A172 (cell line): ENCODE measurements around the gene TTC39A. TPM values are rescaled to one million over a fixed set of nuclear protein-coding genes. Genes with fewer than 3 reads are reported as not detected.

Experiments used
- DNase-seq: peaks from one replicate; pipeline ENCODE4 v3.0.0-alpha.2; 2015; ENCODE audit warnings: low spot score
- total RNA-seq: library from RNA; depleted of rRNA; stranded (reverse); fragments of >200 nt; shearing (Covaris generic); gene quantifications from 2 replicates; pipeline ENCODE4 v1.2.3, GENCODE V29; 2014; rRNA removed

Gene TTC39A
- 5.8 and 7.5 TPM in 2 replicates for total RNA-seq

DNA sequence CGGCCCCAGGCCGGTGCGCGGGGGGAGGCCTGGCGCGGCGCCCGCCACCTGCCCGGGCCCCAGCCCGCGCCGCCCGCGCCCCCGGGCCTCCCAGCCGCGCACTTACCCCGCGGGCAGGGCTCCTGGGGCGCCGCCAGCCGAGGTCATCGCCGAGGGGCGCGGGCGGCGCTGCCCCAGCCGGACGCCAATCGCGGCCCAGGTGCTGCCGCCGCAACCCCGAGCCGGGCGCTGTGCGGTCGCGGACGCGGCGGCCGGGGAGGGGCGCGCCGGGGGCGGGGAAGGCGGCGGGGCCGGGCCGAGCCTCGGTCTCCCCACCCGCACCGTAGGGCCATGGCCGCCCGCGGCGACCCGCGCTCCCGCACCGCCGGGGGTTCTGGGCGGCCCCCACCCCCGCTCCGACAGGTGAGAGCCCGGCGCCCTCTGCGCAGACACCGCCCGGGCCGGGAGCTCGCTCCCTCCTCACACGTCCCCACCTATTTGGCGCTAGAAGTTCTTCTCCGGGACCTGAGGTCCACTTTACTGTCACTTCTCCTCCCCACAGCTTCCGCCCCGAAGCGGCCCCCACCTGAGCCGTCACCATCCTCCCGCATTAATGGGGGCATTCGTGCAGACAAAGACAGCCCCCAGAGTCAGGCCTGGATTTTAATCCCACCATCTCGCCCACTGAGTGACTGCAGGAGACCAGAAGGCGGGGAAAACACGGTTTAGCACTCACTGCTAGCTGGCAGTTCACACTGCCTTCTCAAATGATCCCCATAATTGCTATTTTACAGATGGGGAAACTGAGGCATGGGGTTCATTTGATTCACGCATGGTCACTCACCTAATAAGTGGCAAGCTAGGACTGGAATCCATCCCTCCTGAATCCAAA is at the start of gene TTC39A:
Gene TTC39A, minus strand, starts transcription at position 232 of the 871 bp plus-strand sequence. Its CDS starts 85 bp downstream, at position 147.
- DNase-seq, result no peak

DNA sequence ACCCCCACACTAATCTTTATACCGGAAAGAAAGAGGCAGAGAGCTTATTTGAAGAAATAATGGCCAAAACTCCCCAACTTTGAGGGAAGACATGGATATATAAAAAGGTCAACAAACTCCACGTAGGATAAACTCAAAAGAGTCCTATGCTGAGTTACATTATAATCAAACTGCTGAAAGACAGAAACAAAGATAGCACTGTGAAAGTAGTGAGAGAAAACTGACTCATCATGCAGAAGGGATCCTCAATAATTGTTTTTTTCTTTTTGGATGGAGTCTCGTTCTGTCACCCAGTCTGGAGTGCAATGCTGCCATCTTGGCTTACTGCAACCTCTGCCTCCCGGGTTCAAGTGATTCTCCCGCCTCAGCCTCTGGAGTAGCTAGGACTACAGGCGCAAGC is 48.5 kb upstream of the TTC39A start:
- DNase-seq, result no peak

GRCh38 chr1:51373898-51374297 is 43.5 kb upstream of the TTC39A start:
- DNase-seq, result no peak

- no peak for DNase-seq
Measured at GRCh38 chr1:51372561-51372960, 42.2 kb upstream of the TTC39A start.

DNA sequence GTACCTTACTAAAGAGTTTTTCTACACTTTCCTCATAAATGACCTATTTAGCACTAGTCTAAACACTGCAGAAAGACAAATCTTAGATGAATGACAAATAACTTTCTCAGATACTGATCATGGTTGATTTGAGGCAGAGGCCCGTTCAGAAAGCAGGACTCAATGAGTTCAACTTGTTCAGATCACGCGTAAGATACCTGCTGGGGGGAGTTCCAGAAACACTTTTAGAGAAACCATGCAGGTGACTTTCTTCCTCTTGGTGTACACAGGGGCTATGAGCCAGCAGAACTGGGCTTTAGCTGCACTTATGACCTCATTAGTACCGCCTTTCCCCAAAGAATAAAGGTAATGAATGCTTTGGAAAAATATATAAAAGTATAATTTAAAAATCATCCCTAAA is 38.8 kb upstream of the TTC39A start:
- no peak for DNase-seq

DNA sequence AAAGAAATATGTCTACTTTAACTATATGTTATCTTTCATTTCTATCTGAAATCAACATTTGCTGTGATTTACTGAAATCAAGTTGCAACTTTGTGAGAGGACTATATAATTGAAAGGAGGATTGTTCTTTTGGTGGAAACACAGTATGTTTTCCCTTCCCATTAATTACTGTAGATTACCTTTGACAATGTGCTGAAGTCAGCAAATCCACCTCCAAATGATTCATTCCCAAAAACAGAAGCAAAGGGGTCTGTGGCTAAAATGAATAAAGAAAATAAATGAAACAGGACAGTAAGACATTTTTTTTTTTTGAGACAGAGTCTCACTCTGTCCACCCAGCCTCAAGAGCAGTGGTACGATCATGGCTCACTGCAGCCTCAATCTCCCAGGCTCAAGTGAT is 35.4 kb upstream of the TTC39A start:
- no peak for DNase-seq

DNA sequence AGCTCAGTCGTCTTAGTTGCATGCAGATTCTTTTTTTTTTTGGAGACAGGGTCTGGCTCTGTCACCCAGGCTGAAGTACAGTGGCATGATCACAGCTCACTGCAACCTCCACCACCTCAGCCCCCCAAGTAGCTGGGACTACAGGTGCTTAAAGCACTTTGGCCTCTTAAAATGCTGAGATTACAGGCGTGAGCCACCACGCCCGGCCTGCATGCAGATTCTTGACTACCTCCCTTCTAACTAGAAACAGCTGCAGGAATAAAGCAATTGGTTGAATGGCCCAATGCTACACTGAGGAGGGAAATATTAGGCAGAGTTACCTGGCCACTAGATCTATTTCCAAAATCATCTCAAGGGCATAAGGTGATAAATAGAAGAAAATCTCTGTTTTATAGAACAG is 29.5 kb upstream of the TTC39A start:
- no peak for DNase-seq

DNA sequence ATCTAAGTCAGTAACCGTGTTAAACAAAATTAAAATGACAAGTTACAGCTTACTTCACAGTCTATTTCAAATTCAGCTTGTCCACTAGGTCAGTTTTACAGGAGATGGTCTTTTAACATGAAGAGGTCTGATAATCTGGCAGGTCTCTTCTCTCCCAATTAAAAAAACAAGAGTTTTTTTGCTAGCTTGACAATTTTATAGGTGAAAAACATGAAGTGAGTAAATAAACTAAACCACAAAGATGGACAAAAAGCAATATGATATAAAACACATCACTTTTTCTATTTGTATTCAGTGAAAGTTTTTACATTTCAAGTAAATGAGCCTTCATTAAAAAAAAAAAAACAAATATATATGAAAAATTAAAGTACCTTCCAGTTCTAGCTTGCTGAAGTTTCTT is 25.0 kb upstream of the TTC39A start:
- DNase-seq, result no peak

DNA sequence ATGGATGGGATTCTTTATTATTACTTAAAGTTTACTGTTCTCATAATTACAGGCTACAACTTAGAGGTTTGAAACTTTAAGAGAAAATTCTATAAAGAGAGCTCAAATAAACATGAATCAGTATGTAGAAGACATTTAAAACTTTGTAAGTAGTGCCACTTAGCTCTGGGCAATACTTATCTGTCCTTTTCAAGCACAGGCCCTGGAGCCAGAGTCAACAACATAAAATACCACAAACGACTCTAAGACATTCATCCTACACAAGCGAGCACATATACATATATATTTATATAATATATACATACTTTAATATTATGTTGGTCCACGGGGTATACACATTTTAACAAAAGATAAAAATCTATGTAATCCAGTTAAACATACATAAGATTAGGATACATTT is 24.1 kb upstream of the TTC39A start:
- DNase-seq, result no peak

DNA sequence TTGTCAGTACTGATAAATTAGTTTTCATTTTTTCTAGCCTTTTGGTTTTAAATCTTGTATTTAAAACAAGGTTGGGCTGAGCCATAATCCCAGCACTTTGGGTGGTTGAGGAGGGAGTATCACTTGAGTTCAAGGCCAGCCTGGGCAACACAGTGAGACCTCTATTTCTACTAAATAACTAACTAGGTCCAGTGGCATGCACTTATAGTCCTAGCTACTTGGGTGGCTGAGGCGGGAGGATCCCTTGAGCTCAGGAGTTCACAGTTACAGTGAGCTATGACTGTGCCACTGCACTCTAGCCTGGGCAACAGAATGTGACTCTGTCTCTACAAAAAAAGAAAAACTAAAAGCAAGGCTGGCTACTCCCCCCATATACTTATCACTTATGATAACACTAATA is 21.5 kb upstream of the TTC39A start:
- DNase-seq, result no peak

DNA sequence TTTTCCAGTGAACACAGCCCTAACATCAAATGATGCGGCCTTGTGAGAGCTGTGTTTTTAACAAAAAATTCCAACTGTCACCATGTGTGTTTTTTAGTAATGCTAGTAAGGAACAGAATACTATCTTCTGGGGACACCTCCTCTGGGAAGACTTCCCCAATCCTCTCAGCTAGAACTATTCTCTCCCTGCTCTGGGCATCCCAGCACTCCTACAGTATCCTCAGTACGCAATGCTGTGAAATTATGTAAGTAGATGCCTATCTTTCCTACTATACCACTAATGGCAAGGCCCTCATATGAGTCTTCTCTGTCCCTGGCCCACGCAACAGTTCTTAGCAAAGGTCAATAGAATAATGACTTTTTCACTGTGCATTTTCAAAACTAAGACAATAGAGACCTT is 19.5 kb upstream of the TTC39A start:
- DNase-seq, result no peak

GRCh38 chr1:51348147-51348527 is 17.8 kb upstream of the TTC39A start:
- DNase-seq, result no peak

GRCh38 chr1:51347398-51348146 is 17.2 kb upstream of the TTC39A start:
- DNase-seq, result no peak

GRCh38 chr1:51346086-51346942 is 16.0 kb upstream of the TTC39A start:
- no peak for DNase-seq

GRCh38 chr1:51345300-51345687 is 14.9 kb upstream of the TTC39A start:
- no peak for DNase-seq

- DNase-seq, result no peak
Measured at GRCh38 chr1:51344602-51345299, 14.4 kb upstream of the TTC39A start.

- DNase-seq, result no peak
Measured at GRCh38 chr1:51344276-51344601, 13.9 kb upstream of the TTC39A start.

DNA sequence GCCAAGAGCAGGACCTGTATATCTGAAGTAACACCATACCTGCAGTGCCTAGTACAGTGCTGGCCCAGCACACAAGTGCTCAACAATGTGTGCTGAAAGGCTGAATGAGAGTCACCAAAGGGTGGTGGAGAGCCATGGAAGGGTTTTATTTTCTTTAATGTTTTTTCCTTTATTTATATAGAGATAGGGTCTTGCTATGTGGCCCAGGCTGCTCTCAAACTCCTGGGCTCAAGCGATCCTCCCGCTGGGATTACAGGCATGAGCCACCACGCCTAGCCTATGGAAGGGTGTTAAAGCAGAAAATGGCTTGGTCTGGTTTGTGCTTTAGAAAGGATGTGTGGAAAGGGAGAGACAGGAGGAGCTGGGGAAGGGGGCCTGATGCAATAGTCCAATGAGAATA is 13.3 kb upstream of the TTC39A start:
- no peak for DNase-seq

DNA sequence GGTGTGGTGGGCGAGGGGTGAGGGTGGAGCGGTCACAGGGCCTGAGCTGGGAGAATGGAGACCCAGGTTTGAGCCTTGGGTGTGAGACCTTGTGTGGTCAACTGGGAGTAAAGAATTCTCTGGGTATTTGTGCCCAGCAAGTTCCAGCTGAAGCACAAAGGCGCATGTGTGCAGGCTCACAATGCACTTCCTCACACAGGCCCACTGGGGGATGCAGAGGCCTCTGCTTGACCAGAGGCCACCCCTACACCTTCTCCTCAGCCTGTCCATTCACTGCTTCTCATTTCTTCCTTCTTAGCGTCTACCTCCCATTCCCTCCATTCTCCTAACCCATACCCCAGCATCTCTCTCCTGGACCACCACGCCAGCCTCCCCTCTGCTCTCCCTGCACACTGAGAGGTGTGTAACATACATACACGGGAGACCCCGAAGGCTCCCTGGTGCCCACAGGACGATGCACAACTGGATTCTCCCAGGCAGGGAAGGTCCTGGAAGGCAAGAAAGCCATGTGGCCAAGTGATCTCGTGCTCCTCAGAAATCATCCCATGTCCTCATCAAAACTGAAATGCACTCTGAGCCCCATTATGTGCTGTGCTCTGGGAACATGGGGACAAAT is 12.3 kb upstream of the TTC39A start:
- no peak for DNase-seq

- DNase-seq, result no peak
Measured at GRCh38 chr1:51341876-51342496, 11.6 kb upstream of the TTC39A start.

DNA sequence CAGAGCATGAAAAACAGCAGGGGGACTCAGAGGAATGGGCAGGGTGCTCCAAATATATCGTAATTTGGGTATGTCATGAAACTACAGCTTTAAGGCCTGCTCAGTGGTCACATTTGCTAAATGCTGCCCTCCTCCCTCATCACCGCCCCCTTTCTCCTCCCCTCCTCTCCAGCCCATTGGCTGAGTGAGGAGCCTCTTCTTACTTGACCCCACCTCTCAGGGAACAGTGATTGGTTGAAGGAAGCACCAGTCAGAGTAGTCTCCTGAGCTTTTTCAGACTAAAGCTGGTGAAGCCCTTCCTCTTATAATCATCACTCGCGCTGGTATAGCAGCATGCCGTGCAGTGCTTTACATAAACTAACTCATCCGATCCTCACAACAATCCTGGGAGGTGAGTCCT is 10.0 kb upstream of the TTC39A start:
- no peak for DNase-seq
